WTC11 (cell line): Measurements from ENCODE around the gene UVRAG. TPM values are rescaled to one million over a fixed set of nuclear protein-coding genes. Genes with fewer than 3 reads are reported as not detected.

ENCODE experiments used
- ATAC-seq: fragments of 200-7000 bp; cut with Tn5 transposase; 2 replicates; pipeline ENCODE4 v1.10.0; 2021; ENCODE audit warnings: mild to moderate bottlenecking, moderate library complexity
- CTCF ChIA-PET: fragments of 300-600 bp; sonication (Branson Sonifier 250); formaldehyde crosslinking; loops from one replicate; lab custom pipeline; 2021; ENCODE audit warnings: antibody characterized with exemption; lab: Charles Lee
- POLR2A ChIA-PET: fragments of 350-600 bp; sonication (Branson Sonifier 250); formaldehyde crosslinking; loops from one replicate; lab custom pipeline; 2021; ENCODE audit warnings: antibody characterized with exemption; lab: Charles Lee
- DNase-seq: peaks from one replicate; pipeline ENCODE4 v3.0.0; 2021; ENCODE audit warnings: low spot score
- H3K27ac Mint-ChIP-seq: 2 replicates; pipeline ENCODE4 v1.8.0; 2021; ENCODE audit warnings: mixed read lengths
- H3K27me3 Mint-ChIP-seq: 2 replicates; pipeline ENCODE4 v1.8.0; 2021; ENCODE audit warnings: low read depth, mild to moderate bottlenecking, moderate library complexity, mixed read lengths
- H3K36me3 Mint-ChIP-seq: 2 replicates; pipeline ENCODE4 v1.8.0; 2021; ENCODE audit warnings: mixed read lengths
- H3K4me1 Mint-ChIP-seq: 2 replicates; pipeline ENCODE4 v1.8.0; 2022; ENCODE audit warnings: mixed read lengths
- H3K4me3 Mint-ChIP-seq: 2 replicates; pipeline ENCODE4 v1.8.0; 2021; ENCODE audit warnings: mild to moderate bottlenecking, moderate library complexity, mixed read lengths
- H3K9me3 Mint-ChIP-seq: 2 replicates; pipeline ENCODE4 v1.8.0; 2021; ENCODE audit warnings: mixed read lengths
- AR ChIP-seq: fragments of 250-450 bp; sonication (Bioruptor Pico); IDR thresholded peaks from 2 replicates; pipeline ENCODE4 v1.9.0; 2021; ENCODE audit warnings: mild to moderate bottlenecking
- ATF1 ChIP-seq: sonication (generic); formaldehyde crosslinking; IDR thresholded peaks from 2 replicates; pipeline ENCODE4 v1.8.1; 2023; ENCODE audit warnings: mild to moderate bottlenecking, moderate library complexity, missing genetic modification reagents
- ATF3 ChIP-seq: sonication (generic); formaldehyde crosslinking; conservative IDR thresholded peaks from 2 replicates; pipeline ENCODE4 v1.8.1; 2022; ENCODE audit warnings: mild to moderate bottlenecking, missing genetic modification reagents
- ATF6 ChIP-seq: sonication (generic); formaldehyde crosslinking; IDR thresholded peaks from 2 replicates; pipeline ENCODE4 v1.8.1; 2023; ENCODE audit warnings: mild to moderate bottlenecking, missing genetic modification reagents
- ERG ChIP-seq: fragments of 250-450 bp; sonication (Bioruptor Pico); IDR thresholded peaks from 2 replicates; pipeline ENCODE4 v1.8.0; 2021; ENCODE audit warnings: mild to moderate bottlenecking
- ETV6 ChIP-seq: sonication (generic); formaldehyde crosslinking; IDR thresholded peaks from 2 replicates; pipeline ENCODE4 v1.8.1; 2022; ENCODE audit warnings: mild to moderate bottlenecking, missing genetic modification reagents
- HMGA2 ChIP-seq: fragments of 250-450 bp; sonication (Bioruptor Pico); IDR thresholded peaks from 2 replicates; pipeline ENCODE4 v1.4.0; 2021; ENCODE audit warnings: mild to moderate bottlenecking, moderate library complexity
- HMGXB4 ChIP-seq: sonication (generic); formaldehyde crosslinking; IDR thresholded peaks from 2 replicates; pipeline ENCODE4 v1.8.1; 2023; ENCODE audit warnings: mild to moderate bottlenecking, moderate library complexity, missing genetic modification reagents
- KAT7 ChIP-seq: sonication (generic); formaldehyde crosslinking; IDR thresholded peaks from 2 replicates; pipeline ENCODE4 v1.8.1; 2023; ENCODE audit warnings: missing genetic modification reagents, mild to moderate bottlenecking, borderline replicate concordance
- MXD4 ChIP-seq: fragments of 250-450 bp; sonication (Bioruptor Pico); IDR thresholded peaks from 2 replicates; pipeline ENCODE4 v1.8.0; 2021; ENCODE audit warnings: mild to moderate bottlenecking, moderate library complexity, borderline replicate concordance
- MYBL2 ChIP-seq: sonication (generic); formaldehyde crosslinking; IDR thresholded peaks from 2 replicates; pipeline ENCODE4 v1.8.1; 2023; ENCODE audit warnings: mild to moderate bottlenecking, moderate library complexity, missing genetic modification reagents
- PREB ChIP-seq: sonication (generic); formaldehyde crosslinking; IDR thresholded peaks from 2 replicates; pipeline ENCODE4 v1.8.1; 2022; ENCODE audit warnings: mild to moderate bottlenecking, missing genetic modification reagents, moderate library complexity, borderline replicate concordance
- SMAD3 ChIP-seq: sonication (generic); formaldehyde crosslinking; IDR thresholded peaks from 2 replicates; pipeline ENCODE4 v1.8.0; 2022; ENCODE audit warnings: missing genetic modification reagents, mild to moderate bottlenecking, borderline replicate concordance
- SMAD4 ChIP-seq: sonication (generic); formaldehyde crosslinking; IDR thresholded peaks from 2 replicates; pipeline ENCODE4 v1.8.0; 2022; ENCODE audit warnings: mild to moderate bottlenecking, missing genetic modification reagents
- SOX15 ChIP-seq: fragments of 250-450 bp; sonication (Bioruptor Pico); IDR thresholded peaks from 2 replicates; pipeline ENCODE4 v1.9.0; 2021; ENCODE audit warnings: mild to moderate bottlenecking
- TEAD1 ChIP-seq: sonication (generic); formaldehyde crosslinking; IDR thresholded peaks from 2 replicates; pipeline ENCODE4 v1.8.0; 2022; ENCODE audit warnings: mild to moderate bottlenecking, missing genetic modification reagents
- TEAD4 ChIP-seq: sonication (generic); formaldehyde crosslinking; IDR thresholded peaks from 2 replicates; pipeline ENCODE4 v1.8.0; 2022; ENCODE audit warnings: mild to moderate bottlenecking, missing genetic modification reagents
- USF2 ChIP-seq: sonication (generic); formaldehyde crosslinking; IDR thresholded peaks from 2 replicates; pipeline ENCODE4 v1.8.1; 2023; ENCODE audit warnings: mild to moderate bottlenecking, missing genetic modification reagents, moderate library complexity
- ZMAT4 ChIP-seq: fragments of 250-450 bp; sonication (Bioruptor Pico); IDR thresholded peaks from 2 replicates; pipeline ENCODE4 v1.9.0; 2021; ENCODE audit warnings: mild to moderate bottlenecking
- ZNF317 ChIP-seq: sonication (generic); formaldehyde crosslinking; IDR thresholded peaks from 2 replicates; pipeline ENCODE4 v1.8.1; 2023; ENCODE audit warnings: low read depth, mild to moderate bottlenecking, moderate library complexity, missing genetic modification reagents, borderline replicate concordance
- ZNF425 ChIP-seq: fragments of 250-450 bp; sonication (Bioruptor Pico); conservative IDR thresholded peaks from 2 replicates; pipeline ENCODE4 v1.9.0; 2021; ENCODE audit warnings: mild to moderate bottlenecking
- ZNF671 ChIP-seq: fragments of 250-450 bp; sonication (Bioruptor Pico); IDR thresholded peaks from 2 replicates; pipeline ENCODE4 v1.8.0; 2021; ENCODE audit warnings: mild to moderate bottlenecking
- total RNA-seq: library from RNA; stranded (reverse); gene quantifications from 3 replicates; pipeline ENCODE4 v1.2.3, GENCODE V29; 2021

The UVRAG gene
- total RNA-seq, 1 experiment from 2014 or later = 14.5 TPM

GRCh38 chr11:76062733-76063132 lies 247.7 kb downstream of the UVRAG start:
- no peak for DNase-seq
- TF ChIP-seq KAT7 = no peak
- no peak for TF ChIP-seq HMGXB4
- TF ChIP-seq MXD4 (CRISPR knock-in tag) = no peak
- no peak for TF ChIP-seq PREB (CRISPR knock-in tag)
- TF ChIP-seq MYBL2 (CRISPR knock-in tag) = no peak
- TF ChIP-seq TEAD4 (CRISPR knock-in tag) = no peak
- no peak for TF ChIP-seq TEAD1
- TF ChIP-seq ATF1 = no peak
- TF ChIP-seq ZNF317 (CRISPR knock-in tag) = no peak
- TF ChIP-seq SMAD4 = no peak
- TF ChIP-seq ATF3 (CRISPR knock-in tag) = no peak
- Mint-ChIP-seq H3K9me3 (peaks cover 13% of the 10 kb centered on the region), H3K36me3 (peaks cover 33% of the 10 kb centered on the region), H3K27me3 (no peaks in the 10 kb centered on the region), H3K4me3 (no peak overlapping the region), H3K4me1 (peaks cover 51% of the 10 kb centered on the region), H3K27ac (no peak overlapping the region)
- ChIA-PET POLR2A (no interaction called here), CTCF (no interaction called here)
- no peak for ATAC-seq

GRCh38 chr11:76064192-76064591 lies 249.2 kb downstream of the UVRAG start:
- Mint-ChIP-seq H3K27me3 (no peaks in the 10 kb centered on the region), H3K4me3 (no peak overlapping the region), H3K36me3 (peaks cover 29% of the 10 kb centered on the region), H3K27ac (no peak overlapping the region), H3K9me3 (peaks cover 8% of the 10 kb centered on the region), H3K4me1 (peaks cover 48% of the 10 kb centered on the region)
- ATAC-seq = no peak
- no peak for DNase-seq
- ChIA-PET POLR2A (no interaction called here), CTCF (no interaction called here)
- no peak for TF ChIP-seq MXD4 (CRISPR knock-in tag)
- no peak for TF ChIP-seq HMGA2 (CRISPR knock-in tag)
- TF ChIP-seq ATF3 (CRISPR knock-in tag) = no peak
- no peak for TF ChIP-seq ATF1
- no peak for TF ChIP-seq ZNF671
- TF ChIP-seq KAT7 = no peak
- TF ChIP-seq AR (CRISPR knock-in tag) = no peak
- TF ChIP-seq SMAD3 (CRISPR knock-in tag) = no peak
- no peak for TF ChIP-seq SOX15 (CRISPR knock-in tag)
- TF ChIP-seq ZNF425 (CRISPR knock-in tag) = no peak
- TF ChIP-seq ZMAT4 = no peak
- no peak for TF ChIP-seq ETV6 (CRISPR knock-in tag)
- TF ChIP-seq ERG = no peak
- TF ChIP-seq USF2 (CRISPR knock-in tag) = no peak
- TF ChIP-seq ATF6 (CRISPR knock-in tag) = no peak
- no peak for TF ChIP-seq MYBL2 (CRISPR knock-in tag)
